Forelimb muscle (tissue), 1 donor: ENCODE results near the gene PRKAG3. TPM values are rescaled to one million over a fixed set of nuclear protein-coding genes. Genes with fewer than 3 reads are reported as not detected.

Experiments used
- DNase-seq: peaks from one replicate; pipeline ENCODE4 v3.0.0-alpha.2; 2013; ENCODE audit warnings: low read depth
- polyA plus RNA-seq: library from polyadenylated mRNA; unstranded; fragments of 120-200 nt; gene quantifications from one replicate; pipeline ENCODE4 v1.2.1, GENCODE V29; 2013; ENCODE audit not compliant: insufficient read length

The PRKAG3 gene
- 32.9 TPM for polyA plus RNA-seq

DNA sequence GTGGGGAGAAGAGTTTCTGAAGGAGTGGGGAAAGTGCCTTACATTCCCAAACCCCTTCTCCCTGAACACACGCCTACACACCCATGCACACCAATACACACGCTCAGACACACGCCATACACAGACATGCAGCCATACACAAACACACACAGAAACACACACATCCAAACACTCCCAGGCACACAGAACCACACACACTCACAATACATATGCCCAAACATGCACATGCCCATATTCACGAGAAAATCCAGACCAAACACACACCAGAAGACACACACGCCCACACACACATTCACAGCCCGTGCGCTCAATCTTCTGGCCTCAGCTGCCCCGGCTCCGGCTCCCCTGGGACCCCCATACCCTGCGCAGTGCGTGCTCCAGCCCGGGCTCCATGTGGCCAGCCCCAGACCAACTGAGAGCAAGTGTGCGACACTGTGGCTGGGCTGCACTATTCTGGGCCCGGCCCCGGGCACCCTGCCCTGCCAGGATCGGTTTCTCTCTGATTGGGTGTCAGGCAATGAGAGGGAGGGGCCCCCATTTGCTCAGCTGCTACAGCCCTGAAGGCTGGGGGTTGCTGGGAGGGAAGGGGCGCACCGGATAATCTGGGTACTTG lies at the start of gene PRKAG3:
Gene PRKAG3 (minus strand): TSS at position 426 of the 613 bp plus-strand sequence.
- DNase-seq: no peak

DNA sequence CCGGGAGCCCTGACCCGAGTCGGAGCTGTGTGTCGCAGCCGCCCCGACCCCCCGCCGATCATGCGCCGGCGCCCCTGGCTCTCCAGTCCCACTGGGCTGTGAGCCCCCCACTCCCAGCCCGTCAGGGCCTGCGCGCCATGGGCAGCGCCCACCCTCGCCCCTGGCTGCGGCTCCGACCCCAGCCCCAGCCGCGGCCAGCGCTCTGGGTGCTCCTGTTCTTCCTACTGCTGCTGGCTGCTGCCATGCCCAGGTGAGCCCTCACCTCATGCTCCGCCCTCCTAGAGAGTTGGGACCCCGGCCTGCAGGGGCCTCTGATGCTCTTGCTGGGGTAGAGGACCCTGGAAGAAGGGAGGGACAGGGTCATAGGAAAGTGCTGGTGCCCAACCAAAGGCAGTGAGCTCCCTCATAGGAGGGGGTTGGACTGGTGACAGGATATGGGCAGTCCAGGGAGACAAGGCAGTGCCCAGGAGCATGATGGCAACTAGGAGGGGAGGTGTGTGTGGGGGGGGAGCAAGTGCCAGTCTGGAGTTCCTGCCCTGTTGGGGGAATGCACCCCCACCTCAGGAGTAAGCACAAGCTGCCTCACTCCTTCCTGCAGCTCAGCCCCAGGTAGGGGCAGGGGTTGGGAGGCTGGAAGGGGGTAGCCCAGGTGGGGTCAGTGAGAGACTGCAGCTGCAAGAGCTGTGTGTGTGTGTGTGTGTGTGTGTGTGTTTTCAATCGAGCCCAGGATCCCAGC lies 49.4 kb upstream of the PRKAG3 start:
- no peak for DNase-seq

DNA sequence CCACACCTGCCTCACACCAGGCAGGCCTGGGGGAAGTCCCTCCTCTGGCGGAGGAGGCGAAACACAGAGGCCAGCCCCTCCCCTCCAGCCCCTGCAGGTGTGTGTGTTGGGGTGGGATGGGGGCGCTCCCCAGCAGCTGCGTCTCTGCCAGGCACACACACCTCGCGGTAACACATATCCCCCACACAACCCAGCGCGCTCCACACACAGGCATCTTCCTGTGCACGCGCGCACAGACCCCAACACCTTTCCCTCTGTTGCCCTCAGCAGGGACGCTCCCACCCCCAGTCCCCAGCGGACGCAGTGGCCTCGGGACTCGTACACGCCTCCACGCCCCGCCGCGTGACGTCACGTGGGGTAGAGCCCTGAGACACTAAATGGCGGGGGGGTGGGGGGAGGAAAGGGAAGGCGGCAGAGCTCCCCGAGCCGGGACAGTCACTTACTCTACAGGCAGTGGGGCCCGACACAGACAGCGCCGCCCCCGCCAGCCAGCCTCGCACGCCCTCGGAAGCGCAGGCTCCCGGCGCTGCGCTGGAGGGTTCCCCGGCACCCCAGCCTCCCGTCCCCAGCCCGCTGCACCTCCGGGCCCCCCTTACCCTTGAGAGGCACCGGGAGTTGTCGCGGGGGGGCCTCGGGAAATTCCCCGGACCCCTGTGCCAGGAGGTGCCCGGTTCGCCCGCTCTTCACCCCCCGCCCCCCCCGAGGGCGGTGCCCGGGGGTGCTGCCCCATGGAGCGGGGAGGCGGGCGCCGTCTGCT lies 48.7 kb upstream of the PRKAG3 start, which contains the start of gene WNT10A:
Gene WNT10A (plus strand): TSS at position 751 of the 757 bp plus-strand sequence. CDS start 144 bp downstream, outside the sequence.
- DNase-seq: no peak

DNA sequence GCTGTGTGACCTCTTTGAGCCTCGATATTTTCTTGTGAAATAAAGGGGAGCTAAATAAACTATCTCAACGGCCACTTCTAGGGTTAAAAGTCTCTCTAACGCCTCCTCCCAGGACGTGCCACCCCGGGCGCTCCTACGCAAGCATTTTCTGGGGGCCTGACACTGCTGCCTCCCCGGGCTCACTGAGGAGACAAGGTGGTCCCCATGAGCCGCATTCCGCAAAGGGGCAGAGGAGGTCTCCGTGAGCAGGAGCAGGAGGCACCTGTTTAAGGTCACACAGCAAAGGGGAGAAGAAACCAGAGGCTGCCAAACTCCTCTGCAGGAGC lies 48.1 kb upstream of the PRKAG3 start:
- DNase-seq: no peak

DNA sequence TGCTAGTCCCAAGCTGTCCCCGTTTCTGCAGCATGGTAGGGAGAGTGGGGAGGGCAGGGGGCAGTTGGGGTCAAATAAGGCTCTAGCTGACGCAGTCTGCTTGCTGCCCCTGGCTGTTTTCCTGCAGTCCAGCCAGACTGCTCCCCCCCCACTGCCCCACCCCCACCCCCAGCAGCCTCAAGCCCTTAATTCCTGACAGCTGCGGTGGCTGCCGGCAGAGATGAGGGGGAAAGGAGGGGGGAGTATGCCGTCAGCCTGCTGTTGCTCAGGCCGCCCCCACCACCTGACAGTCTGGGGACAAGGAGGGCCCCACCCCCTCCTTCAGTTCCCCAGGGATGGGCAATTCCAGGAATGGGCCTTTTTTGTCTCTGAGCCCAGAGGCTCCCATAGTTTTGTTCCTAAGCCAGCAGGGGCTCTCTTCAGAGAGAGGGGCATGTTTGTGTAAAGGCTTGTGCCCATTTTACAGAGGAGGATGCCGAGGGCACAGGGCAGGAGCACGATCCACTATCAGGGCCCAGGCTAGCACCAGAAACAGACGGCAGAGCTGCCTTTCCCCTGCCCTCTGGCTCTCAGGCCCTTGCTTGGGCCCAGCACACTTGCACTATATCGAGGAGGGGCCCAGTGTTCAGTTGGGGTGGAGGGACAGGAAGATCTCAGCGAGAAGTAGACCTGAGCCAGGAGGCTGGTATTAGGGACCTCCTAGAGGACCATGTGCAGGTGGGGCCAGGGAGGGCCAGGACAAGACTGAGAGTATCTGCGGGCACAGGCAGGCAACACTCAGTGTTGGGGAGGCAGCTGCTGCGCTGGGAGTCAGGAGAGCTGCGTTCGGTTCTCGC lies 47.5 kb upstream of the PRKAG3 start:
- DNase-seq: no peak

DNA sequence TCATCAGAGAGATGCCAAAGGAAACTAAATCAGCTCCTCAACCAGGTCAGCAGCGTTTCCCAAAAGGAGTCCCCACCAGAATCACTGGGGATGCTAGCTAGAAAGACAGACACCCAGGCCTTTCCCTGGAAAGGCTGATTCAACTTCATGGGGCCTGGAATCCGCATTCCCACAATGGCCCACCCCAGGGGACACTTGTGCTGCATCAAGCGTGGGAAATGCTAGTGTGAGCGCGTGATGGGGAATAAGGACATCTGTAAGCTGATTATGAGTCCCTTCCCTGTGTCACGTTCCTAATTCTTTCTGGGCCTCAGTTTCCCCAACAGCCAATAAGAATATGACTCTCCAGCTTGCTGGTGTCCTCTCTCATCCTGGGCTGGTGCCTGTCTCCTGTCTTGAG lies 46.9 kb upstream of the PRKAG3 start:
- DNase-seq: no peak

DNA sequence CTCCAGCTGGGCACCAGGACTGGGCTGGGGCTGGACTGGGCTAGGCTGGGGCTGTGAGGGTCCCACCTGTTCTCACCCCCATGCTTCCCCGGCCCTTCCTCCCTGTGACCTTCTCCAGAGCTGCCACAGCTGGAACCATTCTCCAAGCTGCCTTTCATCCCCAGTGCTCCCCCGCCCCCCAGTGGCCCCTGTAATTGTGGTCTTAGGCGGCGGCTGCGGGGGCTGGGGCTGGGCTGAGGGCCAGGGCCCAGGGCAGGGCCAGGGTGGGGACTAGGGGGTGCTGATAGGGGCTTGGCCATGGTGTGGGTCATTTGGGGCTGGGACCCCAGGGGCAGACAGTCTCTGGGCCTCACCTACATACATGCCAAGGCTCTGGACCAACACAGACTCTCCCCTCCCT lies 46.3 kb upstream of the PRKAG3 start:
- DNase-seq: no peak

DNA sequence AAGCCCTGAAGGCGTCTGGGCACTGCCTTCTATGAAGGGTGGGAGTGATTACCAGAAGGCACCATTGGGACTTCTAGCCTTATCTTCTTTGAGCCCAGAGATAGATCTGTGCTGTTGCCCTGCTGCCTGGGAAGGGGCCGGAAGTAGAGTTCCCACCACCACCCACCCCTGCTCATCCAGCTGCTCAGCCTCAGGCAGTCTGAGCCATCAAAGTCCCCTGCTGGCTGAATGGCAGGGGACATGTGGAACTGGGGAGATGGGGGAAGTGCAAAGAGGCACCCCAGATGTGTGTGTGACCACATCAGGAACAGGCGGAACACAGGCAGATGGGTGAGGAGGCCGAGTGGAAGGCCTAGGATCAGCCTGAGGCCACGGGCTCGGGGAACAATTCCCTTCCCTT lies 45.7 kb upstream of the PRKAG3 start:
- no peak for DNase-seq

DNA sequence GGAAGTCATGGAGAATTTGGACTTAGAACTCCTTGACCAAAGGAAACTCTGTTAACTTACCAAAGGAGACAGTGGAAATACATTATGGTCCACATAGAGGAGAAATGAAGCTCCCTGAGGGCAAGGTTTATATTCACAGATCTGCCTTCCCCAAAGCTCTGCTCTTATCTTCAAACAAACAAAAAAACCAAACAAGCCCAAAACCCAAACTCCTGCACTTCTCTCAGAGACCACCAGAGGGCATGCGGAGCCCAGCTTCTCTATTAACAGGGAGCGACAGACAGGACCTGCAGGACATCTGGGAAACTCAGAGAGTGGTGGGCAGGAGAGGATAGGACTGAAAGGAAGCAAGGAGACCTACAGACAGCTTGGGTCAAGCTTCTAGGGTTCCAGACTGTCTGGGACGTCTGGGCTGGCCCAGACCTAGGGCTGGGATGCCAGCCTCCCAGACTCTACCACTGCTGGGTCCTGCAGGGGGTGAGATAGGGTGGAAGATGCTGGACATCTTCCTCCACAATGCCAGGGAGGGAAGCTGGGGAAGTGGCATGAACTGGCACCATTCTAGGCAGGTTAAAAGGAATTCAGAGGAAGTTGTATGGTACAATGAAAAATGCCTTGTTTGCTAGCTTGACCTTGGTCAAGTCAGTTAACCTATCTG lies 45.1 kb upstream of the PRKAG3 start:
- no peak for DNase-seq

DNA sequence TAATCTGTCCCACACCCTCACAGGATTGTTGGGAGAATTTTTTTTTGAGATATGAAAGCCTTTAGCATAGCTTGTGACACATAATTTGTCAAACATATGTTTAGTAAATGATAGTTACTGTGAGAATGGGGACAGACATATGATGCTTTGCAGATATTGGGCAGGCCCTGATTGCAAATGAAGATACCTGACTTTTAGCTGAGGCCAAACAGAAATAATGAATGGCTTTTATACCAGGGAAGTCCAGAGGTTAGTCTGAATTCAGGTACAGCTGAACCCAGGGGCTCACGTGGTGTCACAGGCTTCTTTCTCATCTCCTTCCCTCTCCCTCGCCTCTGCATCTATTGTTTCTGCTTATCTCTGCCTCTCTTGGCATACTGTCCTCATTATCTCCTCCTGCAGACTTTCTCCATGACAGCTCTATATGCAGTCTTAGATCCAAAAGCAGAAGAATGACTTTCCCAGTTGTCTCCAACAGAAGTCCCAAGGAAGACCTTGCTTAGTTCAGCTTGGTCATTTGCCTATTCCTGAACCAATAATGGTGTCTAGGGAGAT lies 44.2 kb upstream of the PRKAG3 start:
- DNase-seq: no peak

DNA sequence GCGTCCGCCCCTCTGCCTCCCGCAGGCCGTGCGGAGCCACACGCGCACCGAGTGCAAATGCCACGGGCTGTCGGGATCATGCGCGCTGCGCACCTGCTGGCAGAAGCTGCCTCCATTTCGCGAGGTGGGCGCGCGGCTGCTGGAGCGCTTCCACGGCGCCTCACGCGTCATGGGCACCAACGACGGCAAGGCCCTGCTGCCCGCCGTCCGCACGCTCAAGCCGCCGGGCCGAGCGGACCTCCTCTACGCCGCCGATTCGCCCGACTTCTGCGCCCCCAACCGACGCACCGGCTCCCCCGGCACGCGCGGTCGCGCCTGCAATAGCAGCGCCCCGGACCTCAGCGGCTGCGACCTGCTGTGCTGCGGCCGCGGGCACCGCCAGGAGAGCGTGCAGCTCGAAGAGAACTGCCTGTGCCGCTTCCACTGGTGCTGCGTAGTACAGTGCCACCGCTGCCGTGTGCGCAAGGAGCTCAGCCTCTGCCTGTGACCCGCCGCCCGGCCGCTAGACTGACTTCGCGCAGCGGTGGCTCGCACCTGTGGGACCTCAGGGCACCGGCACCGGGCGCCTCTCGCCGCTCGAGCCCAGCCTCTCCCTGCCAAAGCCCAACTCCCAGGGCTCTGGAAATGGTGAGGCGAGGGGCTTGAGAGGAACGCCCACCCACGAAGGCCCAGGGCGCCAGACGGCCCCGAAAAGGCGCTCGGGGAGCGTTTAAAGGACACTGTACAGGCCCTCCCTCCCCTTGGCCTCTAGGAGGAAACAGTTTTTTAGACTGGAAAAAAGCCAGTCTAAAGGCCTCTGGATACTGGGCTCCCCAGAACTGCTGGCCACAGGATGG lies 42.0 kb upstream of the PRKAG3 start:
- no peak for DNase-seq

DNA sequence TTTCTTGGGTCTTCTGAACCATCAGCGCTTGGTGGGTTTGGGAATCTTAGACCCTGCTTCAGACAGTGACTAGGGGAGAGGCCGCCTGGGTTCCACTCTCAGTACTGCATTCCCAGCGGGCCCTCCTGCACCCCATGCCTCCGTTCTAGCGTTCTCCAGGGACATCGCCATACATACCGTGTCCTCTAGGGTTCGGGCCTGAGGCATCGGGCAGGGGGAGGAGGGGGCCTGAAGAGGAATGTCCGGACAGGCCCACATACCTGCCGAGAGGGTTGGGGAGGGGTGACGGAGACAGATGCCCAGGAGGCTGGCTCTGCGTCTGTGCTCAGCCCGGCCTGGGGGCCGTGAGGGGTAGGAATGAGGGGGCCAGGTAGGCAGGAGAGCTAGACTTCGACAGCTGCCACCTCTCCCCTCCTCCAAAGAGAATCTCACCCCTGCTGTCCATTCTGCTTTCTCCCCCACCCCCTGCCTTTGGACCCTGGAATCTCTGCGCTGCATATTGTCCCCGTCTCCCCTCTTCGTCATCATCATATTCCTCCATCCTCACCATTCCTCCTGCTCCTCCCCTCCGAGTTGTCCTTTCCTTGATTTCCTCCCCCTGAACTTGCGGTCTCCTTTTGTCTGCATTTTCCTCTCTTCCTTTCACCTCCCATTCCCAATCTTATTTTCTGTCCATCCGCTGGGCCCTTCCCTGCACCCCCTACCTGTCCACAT lies 41.2 kb upstream of the PRKAG3 start:
- DNase-seq: no peak

DNA sequence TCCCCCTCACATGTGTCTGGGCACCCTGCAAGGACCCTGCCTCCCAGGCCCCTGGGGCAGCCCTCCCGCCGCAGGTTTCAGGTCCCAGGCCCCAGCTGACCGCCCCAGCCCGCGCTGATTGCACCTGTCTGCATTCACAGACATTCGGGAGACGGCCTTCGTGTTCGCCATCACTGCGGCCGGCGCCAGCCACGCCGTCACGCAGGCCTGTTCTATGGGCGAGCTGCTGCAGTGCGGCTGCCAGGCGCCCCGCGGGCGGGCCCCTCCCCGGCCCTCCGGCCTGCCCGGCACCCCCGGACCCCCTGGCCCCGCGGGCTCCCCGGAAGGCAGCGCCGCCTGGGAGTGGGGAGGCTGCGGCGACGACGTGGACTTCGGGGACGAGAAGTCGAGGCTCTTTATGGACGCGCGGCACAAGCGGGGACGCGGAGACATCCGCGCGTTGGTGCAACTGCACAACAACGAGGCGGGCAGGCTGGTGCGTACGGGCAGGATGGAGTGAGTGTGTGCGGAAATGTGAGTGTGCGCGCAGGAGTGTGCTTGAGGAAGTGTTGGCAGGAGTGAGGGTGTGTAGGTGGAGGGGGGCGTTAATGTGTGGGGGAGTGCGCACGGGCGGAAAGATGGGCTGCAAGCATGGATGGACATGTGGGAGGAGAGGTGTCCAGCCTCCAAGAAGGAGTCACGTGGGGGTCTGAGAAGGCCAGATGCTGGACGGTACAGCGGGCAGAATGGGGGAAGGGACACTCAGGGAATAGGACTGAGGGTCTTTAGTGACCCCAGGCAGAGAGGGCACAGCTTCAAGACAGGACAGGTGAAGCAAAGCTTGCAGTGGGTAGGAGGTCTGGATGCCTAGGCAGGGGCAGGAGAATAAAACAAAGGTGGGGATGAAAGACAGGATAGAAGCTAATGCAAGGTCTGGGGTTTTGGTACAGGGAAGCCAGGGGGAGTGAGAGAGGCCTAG lies 40.0 kb upstream of the PRKAG3 start:
- DNase-seq: no peak

DNA sequence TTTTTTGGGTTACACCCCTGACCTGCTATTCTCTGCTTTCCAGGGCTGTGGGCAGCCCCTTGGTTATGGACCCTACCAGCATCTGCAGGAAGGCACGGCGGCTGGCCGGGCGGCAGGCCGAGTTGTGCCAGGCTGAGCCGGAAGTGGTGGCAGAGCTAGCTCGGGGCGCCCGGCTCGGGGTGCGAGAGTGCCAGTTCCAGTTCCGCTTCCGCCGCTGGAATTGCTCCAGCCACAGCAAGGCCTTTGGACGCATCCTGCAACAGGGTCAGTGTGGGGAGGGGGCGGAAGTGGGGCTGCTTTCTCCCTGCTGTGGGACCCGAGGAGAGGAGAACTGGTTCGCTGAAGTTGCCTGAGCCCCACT lies 39.4 kb upstream of the PRKAG3 start:
- no peak for DNase-seq

DNA sequence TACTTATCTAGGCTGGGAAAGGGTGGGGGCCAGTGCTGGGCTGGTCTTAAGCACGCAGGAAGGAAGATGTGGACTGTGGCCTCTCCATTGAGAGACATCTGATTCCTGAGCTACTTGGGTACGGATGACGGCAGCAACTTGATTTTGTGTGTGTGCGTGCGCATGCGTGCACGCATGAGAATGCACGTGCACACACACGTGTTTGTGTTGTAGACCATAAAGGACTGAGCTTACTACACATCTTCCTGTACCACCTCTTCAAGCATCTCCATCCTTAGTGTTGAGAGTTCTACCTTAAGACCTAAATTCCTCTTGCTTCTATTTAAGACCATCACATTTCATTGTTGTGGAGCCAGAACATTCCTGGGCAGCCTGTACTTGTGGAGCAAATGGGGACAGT lies 37.5 kb upstream of the PRKAG3 start:
- DNase-seq: no peak

DNA sequence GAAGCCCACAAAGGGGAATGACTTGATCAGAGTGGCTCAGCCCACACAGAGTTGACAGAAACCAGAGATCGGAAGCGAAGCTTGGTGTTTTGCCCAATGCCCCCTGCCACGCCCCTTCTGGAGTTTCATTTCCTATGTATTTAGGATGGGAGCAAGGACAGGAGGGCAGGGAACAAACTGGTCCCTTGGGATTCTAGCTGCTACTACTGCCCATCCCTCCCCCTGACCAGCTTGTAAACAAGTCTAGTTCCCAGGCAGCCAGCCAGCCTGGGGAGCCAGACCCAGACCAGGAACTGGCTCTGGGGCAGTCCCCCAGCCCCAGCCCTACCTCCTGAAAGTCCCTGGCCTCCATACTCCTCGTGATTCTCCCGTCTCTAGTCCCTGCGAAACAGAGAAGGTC lies 36.3 kb upstream of the PRKAG3 start:
- DNase-seq: no peak

DNA sequence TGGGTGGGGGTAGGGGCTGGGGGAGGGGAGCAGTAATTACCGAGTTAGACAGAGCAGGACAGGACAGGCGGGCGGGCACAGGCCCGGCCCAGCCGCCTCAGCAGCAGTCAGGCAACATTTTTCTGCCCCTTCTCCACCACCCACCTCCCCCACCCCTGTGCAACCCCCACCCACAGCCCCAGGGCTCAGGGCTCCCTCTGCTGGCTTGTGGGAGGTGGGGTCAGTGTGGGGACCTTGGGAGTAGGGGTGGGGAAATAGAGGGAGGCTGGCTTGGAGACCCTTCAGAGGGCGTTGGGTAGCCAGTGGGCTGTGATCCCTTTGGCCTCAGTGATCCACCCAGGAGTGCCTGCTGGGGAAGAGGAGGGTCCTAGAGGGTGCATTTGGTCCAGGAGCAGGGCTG lies 34.4 kb upstream of the PRKAG3 start:
- DNase-seq: no peak

DNA sequence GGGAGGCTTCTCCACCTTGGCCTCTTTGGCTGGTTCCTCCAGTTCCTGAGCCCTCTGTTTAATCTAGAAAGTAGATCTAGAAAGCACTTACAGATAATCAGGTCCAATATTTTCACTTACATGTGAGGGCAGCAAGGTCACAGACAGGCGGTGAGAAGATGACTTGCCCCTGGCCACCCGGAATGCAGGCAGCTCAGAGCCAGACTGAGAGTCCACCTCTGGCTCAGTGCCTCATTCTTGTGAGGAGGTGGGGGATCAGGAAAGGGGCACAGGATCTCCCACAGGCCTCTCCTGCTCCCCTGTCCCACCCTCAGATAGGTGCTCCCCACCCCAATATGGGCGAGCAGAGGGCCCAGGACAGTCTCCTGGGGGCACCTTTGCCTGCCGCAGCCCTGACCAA lies 33.8 kb upstream of the PRKAG3 start:
- DNase-seq: no peak
